ENCODE results near the gene LZIC. TPM values are rescaled to one million over a fixed set of nuclear protein-coding genes. Genes with fewer than 3 reads are reported as not detected.
"Not testable (repeated sequence)": the region's sequence is repeated elsewhere in the genome, so short reads cannot be mapped to it uniquely, and the experiment has no call there.

LZIC gene
- total and polyA plus RNA-seq, 2 of the 13 experiments (the other 11 are each of a cell fraction or from before 2014, with no cell fraction given) = 25.2 to 71.8 TPM

- TF ChIP-seq, protein P1, sequence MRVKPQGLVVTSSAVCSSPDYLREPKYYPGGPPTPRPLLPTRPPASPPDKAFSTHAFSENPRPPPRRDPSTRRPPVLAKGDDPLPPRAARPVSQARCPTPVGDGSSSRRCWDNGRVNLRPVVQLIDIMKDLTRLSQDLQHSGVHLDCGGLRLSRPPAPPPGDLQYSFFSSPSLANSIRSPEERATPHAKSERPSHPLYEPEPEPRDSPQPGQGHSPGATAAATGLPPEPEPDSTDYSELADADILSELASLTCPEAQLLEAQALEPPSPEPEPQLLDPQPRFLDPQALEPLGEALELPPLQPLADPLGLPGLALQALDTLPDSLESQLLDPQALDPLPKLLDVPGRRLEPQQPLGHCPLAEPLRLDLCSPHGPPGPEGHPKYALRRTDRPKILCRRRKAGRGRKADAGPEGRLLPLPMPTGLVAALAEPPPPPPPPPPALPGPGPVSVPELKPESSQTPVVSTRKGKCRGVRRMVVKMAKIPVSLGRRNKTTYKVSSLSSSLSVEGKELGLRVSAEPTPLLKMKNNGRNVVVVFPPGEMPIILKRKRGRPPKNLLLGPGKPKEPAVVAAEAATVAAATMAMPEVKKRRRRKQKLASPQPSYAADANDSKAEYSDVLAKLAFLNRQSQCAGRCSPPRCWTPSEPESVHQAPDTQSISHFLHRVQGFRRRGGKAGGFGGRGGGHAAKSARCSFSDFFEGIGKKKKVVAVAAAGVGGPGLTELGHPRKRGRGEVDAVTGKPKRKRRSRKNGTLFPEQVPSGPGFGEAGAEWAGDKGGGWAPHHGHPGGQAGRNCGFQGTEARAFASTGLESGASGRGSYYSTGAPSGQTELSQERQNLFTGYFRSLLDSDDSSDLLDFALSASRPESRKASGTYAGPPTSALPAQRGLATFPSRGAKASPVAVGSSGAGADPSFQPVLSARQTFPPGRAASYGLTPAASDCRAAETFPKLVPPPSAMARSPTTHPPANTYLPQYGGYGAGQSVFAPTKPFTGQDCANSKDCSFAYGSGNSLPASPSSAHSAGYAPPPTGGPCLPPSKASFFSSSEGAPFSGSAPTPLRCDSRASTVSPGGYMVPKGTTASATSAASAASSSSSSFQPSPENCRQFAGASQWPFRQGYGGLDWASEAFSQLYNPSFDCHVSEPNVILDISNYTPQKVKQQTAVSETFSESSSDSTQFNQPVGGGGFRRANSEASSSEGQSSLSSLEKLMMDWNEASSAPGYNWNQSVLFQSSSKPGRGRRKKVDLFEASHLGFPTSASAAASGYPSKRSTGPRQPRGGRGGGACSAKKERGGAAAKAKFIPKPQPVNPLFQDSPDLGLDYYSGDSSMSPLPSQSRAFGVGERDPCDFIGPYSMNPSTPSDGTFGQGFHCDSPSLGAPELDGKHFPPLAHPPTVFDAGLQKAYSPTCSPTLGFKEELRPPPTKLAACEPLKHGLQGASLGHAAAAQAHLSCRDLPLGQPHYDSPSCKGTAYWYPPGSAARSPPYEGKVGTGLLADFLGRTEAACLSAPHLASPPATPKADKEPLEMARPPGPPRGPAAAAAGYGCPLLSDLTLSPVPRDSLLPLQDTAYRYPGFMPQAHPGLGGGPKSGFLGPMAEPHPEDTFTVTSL (CRISPR knock-in tag; IDR thresholded peaks at IDR 0.05; ENCODE audit: borderline replicate concordance) = no peak
Measured at GRCh38 chr1:9917901-9918300, 25.3 kb downstream of the LZIC start (continued).

- H3K4me1 ChIP-seq (ENCODE audit: insufficient read depth, low read length) = peaks cover 38% of the 10 kb centered on the region
- TF ChIP-seq, protein P2, sequence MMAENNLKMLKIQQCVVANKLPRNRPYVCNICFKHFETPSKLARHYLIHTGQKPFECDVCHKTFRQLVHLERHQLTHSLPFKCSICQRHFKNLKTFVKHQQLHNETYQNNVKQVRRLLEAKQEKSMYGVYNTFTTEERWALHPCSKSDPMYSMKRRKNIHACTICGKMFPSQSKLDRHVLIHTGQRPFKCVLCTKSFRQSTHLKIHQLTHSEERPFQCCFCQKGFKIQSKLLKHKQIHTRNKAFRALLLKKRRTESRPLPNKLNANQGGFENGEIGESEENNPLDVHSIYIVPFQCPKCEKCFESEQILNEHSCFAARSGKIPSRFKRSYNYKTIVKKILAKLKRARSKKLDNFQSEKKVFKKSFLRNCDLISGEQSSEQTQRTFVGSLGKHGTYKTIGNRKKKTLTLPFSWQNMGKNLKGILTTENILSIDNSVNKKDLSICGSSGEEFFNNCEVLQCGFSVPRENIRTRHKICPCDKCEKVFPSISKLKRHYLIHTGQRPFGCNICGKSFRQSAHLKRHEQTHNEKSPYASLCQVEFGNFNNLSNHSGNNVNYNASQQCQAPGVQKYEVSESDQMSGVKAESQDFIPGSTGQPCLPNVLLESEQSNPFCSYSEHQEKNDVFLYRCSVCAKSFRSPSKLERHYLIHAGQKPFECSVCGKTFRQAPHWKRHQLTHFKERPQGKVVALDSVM (CRISPR knock-in tag; IDR thresholded peaks at IDR 0.05) = peak; percentile 55; the same call in 1 of the 2 replicates
- H3K36me3 ChIP-seq (replicated peaks in 1 of 2; ENCODE audit: control insufficient read depth in 1 of 2, insufficient read depth in 2 of 2, low read length in 2 of 2); ATAC-seq; H3K4me3 ChIP-seq (replicated peaks in 1 of 3; ENCODE audit: insufficient read depth in 1 of 3, low read depth in 2 of 3, low read length in 3 of 3); H2AFZ ChIP-seq (ENCODE audit: low read length); H3K4me2 ChIP-seq (ENCODE audit: low read depth, low read length); BruUV-seq (replicated peaks); H4K20me1 ChIP-seq (ENCODE audit: insufficient read depth, low read length); intact Hi-C loops (cut with micrococcal nuclease; ENCODE audit: unreplicated experiment); H3K9me3 ChIP-seq (ENCODE audit: low read length); H3K79me2 ChIP-seq (ENCODE audit: insufficient read depth, low read length); H3K27me3 ChIP-seq (ENCODE audit: control insufficient read depth in 1 of 2, insufficient read depth in 2 of 2, low read length in 2 of 2); H3K27ac ChIP-seq (ENCODE audit: extremely low read length, insufficient read depth, low read length); in situ Hi-C loops (cut with HindIII; ENCODE audit: extremely low pct_ligation_motif_present, low pct_unique_long_range_greater_than_20kb); CTCF ChIA-PET (ENCODE audit: low intra/inter-chr PET ratio, low total read pairs); FAIRE-seq; DNase-seq (ENCODE audit: low spot score); H3K9ac ChIP-seq (ENCODE audit: insufficient read depth, low read depth, low read length): not testable (repeated sequence)
- 97% methylated on average over 3 of the region's 3 CpGs for WGBS (ENCODE audit: low lambda C conversion rate)
- POLR2A ChIA-PET = interaction anchor here (1.1 to 6.3 kb wide), 3 partner anchors 11 to 26 kb away, joined by 3 to 130 read pairs (median 4); no protein-coding TSS in a partner anchor
Measured at GRCh38 chr1:9917495-9917894, 25.7 kb downstream of the LZIC start.
